ENCODE data around the gene IFNAR1.

DNA sequence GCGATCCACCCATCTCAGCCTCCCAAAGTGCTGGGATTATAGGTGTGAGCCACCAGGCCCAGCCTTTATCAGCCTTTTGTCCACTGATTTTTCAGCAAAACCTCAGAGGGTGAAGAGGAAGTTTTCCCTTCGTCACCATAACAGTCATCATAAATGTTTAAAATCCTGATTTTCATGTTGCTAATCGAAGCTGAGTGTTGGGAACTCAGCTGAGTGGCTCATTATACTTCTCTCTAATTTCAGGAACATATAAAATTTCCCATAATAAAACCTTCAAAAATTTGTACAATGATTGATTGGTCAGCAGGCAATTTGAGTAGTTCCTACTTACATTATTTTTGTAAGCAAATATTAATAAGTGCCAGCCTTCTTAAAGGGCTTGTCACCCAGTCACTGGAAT, 46.6 kb downstream of the IFNAR1 start:
- no peak for TF ChIP-seq EZH2 (IDR thresholded peaks at IDR 0.05; ENCODE audit: insufficient read depth, poor library complexity, severe bottlenecking)
- TF ChIP-seq EZH2phosphoT487 (IDR thresholded peaks at IDR 0.05; ENCODE audit: insufficient read depth, low read depth) = no peak
